Measurements from ENCODE around the gene SCFD2.

GRCh38 chr4:53192496-53192895 lies 173.4 kb downstream of the SCFD2 start:
- TF ChIP-seq EZH2 (IDR thresholded peaks at IDR 0.05; ENCODE audit: insufficient read depth, low read length) (no peak), CTCF (IDR thresholded peaks at IDR 0.05; ENCODE audit: insufficient read depth, low read depth, low read length) (no peak)

Measured in astrocyte (in vitro differentiated cells and primary cell).